ENCODE data around the gene SORL1-AS1.

GRCh38 chr11:121456816-121457431 is 4.2 kb upstream of the SORL1-AS1 start:
- TF ChIP-seq ZNF592 (IDR thresholded peaks at IDR 0.05) (no peak), TAF1 (IDR thresholded peaks at IDR 0.05; ENCODE audit: borderline replicate concordance, low read depth, low read length) (no peak)
